ENCODE data around the gene TMEM161A. TPM values are rescaled to one million over a fixed set of nuclear protein-coding genes. Genes with fewer than 3 reads are reported as not detected.

TMEM161A gene
- total and polyA plus RNA-seq, 2 experiments from 2014 or later, result 38.9 to 59.5 TPM

DNA sequence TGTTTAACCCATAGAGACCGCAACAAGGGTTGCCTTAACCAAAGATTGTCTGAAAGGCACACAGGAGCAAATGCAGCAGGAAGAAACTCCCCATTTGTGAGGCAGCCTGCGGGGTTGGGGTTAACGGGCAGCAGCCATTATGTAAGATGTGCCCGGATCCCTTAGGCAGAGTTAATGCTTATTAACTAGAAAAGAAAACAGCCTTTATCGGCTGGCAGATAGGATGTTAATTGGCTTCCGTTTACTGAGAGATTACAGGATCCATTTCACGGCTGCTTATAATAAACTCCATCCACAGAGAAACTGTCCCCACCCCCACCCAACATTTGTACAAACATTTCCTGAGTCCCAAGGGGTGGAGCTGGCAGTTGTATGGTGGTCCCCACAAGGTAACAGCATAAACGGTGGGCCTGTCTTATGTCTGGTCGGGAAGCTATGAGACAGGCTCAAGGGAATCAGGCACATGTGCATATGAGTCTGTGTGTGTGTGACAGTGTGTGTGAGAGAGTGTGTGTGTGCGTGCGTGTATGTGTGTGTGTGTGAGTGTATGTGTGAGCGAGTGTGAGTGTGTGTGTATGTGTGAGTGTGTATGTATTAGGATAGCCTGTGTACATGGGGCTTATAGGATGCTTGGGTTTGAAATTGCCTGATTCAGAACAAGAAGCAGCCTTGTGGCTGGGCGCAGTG is 63.9 kb downstream of the TMEM161A start:
- H3K9me2 ChIP-seq (ENCODE audit: insufficient read depth), result 0 out of 2 replicates have a peak, but pooled peaks cover under 1% of the 10 kb centered on the region
- H3K4me2 ChIP-seq, result no peak overlapping the region
- H3F3A ChIP-seq (replicated peaks; ENCODE audit: low read depth), result no peaks in the 10 kb centered on the region
- no peak overlapping the region for H3K27ac ChIP-seq (ENCODE audit: low read depth)
- no peak overlapping the region for H3K4me3 ChIP-seq
- Mint-ChIP-seq H3K27me3 (ENCODE audit: insufficient read depth, low read depth, poor library complexity) (peaks cover 22% of the 10 kb centered on the region), H3K27ac (no peak overlapping the region), H3K9me3 (no peaks in the 10 kb centered on the region), H3K36me3 (ENCODE audit: low read depth) (no peaks in the 10 kb centered on the region), H3K4me1 (no peaks in the 10 kb centered on the region), H3K4me3 (no peak overlapping the region)
- no peak overlapping the region for H2AFZ ChIP-seq
- H3K4me1 ChIP-seq (ENCODE audit: insufficient read depth), result no peaks in the 10 kb centered on the region
- peaks cover 17% of the 10 kb centered on the region; the same call in 1 of the 2 replicates for H3K27me3 ChIP-seq (ENCODE audit: insufficient read depth)
- H4K20me1 ChIP-seq (replicated peaks; ENCODE audit: insufficient read depth), result no peaks in the 10 kb centered on the region; the same call in 1 of the 2 replicates
- DNase-seq (ENCODE audit: low spot score), result no peak
- no peaks in the 10 kb centered on the region for H3K36me3 ChIP-seq (ENCODE audit: insufficient read depth)
- no peaks in the 10 kb centered on the region for H3K79me2 ChIP-seq (replicated peaks; ENCODE audit: insufficient read depth)
- ATAC-seq, result no peak
- TF ChIP-seq, protein P1, sequence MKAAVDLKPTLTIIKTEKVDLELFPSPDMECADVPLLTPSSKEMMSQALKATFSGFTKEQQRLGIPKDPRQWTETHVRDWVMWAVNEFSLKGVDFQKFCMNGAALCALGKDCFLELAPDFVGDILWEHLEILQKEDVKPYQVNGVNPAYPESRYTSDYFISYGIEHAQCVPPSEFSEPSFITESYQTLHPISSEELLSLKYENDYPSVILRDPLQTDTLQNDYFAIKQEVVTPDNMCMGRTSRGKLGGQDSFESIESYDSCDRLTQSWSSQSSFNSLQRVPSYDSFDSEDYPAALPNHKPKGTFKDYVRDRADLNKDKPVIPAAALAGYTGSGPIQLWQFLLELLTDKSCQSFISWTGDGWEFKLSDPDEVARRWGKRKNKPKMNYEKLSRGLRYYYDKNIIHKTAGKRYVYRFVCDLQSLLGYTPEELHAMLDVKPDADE (IDR thresholded peaks at IDR 0.05), result no peak
- TF ChIP-seq, protein P2, sequence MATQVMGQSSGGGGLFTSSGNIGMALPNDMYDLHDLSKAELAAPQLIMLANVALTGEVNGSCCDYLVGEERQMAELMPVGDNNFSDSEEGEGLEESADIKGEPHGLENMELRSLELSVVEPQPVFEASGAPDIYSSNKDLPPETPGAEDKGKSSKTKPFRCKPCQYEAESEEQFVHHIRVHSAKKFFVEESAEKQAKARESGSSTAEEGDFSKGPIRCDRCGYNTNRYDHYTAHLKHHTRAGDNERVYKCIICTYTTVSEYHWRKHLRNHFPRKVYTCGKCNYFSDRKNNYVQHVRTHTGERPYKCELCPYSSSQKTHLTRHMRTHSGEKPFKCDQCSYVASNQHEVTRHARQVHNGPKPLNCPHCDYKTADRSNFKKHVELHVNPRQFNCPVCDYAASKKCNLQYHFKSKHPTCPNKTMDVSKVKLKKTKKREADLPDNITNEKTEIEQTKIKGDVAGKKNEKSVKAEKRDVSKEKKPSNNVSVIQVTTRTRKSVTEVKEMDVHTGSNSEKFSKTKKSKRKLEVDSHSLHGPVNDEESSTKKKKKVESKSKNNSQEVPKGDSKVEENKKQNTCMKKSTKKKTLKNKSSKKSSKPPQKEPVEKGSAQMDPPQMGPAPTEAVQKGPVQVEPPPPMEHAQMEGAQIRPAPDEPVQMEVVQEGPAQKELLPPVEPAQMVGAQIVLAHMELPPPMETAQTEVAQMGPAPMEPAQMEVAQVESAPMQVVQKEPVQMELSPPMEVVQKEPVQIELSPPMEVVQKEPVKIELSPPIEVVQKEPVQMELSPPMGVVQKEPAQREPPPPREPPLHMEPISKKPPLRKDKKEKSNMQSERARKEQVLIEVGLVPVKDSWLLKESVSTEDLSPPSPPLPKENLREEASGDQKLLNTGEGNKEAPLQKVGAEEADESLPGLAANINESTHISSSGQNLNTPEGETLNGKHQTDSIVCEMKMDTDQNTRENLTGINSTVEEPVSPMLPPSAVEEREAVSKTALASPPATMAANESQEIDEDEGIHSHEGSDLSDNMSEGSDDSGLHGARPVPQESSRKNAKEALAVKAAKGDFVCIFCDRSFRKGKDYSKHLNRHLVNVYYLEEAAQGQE (IDR thresholded peaks at IDR 0.05; ENCODE audit: unreplicated experiment), result no peak
- TF ChIP-seq, protein P3, sequence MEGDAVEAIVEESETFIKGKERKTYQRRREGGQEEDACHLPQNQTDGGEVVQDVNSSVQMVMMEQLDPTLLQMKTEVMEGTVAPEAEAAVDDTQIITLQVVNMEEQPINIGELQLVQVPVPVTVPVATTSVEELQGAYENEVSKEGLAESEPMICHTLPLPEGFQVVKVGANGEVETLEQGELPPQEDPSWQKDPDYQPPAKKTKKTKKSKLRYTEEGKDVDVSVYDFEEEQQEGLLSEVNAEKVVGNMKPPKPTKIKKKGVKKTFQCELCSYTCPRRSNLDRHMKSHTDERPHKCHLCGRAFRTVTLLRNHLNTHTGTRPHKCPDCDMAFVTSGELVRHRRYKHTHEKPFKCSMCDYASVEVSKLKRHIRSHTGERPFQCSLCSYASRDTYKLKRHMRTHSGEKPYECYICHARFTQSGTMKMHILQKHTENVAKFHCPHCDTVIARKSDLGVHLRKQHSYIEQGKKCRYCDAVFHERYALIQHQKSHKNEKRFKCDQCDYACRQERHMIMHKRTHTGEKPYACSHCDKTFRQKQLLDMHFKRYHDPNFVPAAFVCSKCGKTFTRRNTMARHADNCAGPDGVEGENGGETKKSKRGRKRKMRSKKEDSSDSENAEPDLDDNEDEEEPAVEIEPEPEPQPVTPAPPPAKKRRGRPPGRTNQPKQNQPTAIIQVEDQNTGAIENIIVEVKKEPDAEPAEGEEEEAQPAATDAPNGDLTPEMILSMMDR (conservative IDR thresholded peaks at IDR 0.05; ENCODE audit: low read depth in 2 of 2), result no peak
- no peak for TF ChIP-seq JUNB (IDR thresholded peaks at IDR 0.05; ENCODE audit: unreplicated experiment)
- TF ChIP-seq CREB1 (CRISPR knock-in tag; IDR thresholded peaks at IDR 0.05; ENCODE audit: low read depth), result no peak
- TF ChIP-seq, protein P4, sequence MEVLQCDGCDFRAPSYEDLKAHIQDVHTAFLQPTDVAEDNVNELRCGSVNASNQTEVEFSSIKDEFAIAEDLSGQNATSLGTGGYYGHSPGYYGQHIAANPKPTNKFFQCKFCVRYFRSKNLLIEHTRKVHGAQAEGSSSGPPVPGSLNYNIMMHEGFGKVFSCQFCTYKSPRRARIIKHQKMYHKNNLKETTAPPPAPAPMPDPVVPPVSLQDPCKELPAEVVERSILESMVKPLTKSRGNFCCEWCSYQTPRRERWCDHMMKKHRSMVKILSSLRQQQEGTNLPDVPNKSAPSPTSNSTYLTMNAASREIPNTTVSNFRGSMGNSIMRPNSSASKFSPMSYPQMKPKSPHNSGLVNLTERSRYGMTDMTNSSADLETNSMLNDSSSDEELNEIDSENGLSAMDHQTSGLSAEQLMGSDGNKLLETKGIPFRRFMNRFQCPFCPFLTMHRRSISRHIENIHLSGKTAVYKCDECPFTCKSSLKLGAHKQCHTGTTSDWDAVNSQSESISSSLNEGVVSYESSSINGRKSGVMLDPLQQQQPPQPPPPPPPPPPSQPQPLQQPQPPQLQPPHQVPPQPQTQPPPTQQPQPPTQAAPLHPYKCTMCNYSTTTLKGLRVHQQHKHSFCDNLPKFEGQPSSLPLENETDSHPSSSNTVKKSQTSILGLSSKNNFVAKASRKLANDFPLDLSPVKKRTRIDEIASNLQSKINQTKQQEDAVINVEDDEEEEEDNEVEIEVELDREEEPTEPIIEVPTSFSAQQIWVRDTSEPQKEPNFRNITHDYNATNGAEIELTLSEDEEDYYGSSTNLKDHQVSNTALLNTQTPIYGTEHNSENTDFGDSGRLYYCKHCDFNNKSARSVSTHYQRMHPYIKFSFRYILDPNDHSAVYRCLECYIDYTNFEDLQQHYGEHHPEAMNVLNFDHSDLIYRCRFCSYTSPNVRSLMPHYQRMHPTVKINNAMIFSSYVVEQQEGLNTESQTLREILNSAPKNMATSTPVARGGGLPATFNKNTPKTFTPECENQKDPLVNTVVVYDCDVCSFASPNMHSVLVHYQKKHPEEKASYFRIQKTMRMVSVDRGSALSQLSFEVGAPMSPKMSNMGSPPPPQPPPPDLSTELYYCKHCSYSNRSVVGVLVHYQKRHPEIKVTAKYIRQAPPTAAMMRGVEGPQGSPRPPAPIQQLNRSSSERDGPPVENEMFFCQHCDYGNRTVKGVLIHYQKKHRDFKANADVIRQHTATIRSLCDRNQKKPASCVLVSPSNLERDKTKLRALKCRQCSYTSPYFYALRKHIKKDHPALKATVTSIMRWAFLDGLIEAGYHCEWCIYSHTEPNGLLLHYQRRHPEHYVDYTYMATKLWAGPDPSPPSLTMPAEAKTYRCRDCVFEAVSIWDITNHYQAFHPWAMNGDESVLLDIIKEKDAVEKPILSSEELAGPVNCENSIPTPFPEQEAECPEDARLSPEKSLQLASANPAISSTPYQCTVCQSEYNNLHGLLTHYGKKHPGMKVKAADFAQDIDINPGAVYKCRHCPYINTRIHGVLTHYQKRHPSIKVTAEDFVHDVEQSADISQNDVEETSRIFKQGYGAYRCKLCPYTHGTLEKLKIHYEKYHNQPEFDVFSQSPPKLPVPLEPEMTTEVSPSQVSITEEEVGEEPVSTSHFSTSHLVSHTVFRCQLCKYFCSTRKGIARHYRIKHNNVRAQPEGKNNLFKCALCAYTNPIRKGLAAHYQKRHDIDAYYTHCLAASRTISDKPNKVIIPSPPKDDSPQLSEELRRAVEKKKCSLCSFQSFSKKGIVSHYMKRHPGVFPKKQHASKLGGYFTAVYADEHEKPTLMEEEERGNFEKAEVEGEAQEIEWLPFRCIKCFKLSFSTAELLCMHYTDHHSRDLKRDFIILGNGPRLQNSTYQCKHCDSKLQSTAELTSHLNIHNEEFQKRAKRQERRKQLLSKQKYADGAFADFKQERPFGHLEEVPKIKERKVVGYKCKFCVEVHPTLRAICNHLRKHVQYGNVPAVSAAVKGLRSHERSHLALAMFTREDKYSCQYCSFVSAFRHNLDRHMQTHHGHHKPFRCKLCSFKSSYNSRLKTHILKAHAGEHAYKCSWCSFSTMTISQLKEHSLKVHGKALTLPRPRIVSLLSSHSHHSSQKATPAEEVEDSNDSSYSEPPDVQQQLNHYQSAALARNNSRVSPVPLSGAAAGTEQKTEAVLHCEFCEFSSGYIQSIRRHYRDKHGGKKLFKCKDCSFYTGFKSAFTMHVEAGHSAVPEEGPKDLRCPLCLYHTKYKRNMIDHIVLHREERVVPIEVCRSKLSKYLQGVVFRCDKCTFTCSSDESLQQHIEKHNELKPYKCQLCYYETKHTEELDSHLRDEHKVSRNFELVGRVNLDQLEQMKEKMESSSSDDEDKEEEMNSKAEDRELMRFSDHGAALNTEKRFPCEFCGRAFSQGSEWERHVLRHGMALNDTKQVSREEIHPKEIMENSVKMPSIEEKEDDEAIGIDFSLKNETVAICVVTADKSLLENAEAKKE (CRISPR knock-in tag; IDR thresholded peaks at IDR 0.05), result no peak
- TF ChIP-seq EZH2 (IDR thresholded peaks at IDR 0.05; ENCODE audit: low read depth, unreplicated experiment), result no peak
- TF ChIP-seq POLR2AphosphoS5 (IDR thresholded peaks at IDR 0.05; ENCODE audit: low read depth), result no peak
- TF ChIP-seq EZH2phosphoT487 (IDR thresholded peaks at IDR 0.05; ENCODE audit: unreplicated experiment), result no peak
- no peak for TF ChIP-seq ZNF331 (CRISPR knock-in tag; IDR thresholded peaks at IDR 0.05; ENCODE audit: low read depth)
- TF ChIP-seq NANOG (IDR thresholded peaks at IDR 0.05; ENCODE audit: borderline replicate concordance), result no peak

Measured in GM23338 (cell line).